OCI-LY3 (cell line): ENCODE data around the gene TREH.

Experiments
- H2AFZ ChIP-seq: fragments of 200-600, 300-600 bp; shearing (Covaris generic); 2 replicates; pipeline ENCODE4 v1.6.0; 2014; ENCODE audit warnings: antibody characterized with exemption, low read depth, low read length
- H3K27ac ChIP-seq: fragments of 200-600, 300-600 bp; sonication (generic); 2 replicates; pipeline ENCODE4 v1.5.1; 2014; ENCODE audit warnings: mild to moderate bottlenecking, low read length, moderate library complexity, mixed read lengths
- H3K27me3 ChIP-seq: fragments of 200-600, 300-600 bp; sonication (generic); 2 replicates; pipeline ENCODE4 v1.6.1; 2014; ENCODE audit warnings: low read depth, low read length, mixed read lengths
- H3K36me3 ChIP-seq: fragments of 200-600, 300-600 bp; sonication (generic); replicated peaks from 2 replicates; pipeline ENCODE3; 2014; ENCODE audit warnings: low read depth, low read length, mixed read lengths
- H3K4me1 ChIP-seq: fragments of 300-600, 200-600 bp; sonication (generic); 2 replicates; pipeline ENCODE4 v1.6.1; 2014; ENCODE audit warnings: low read length, mixed read lengths
- H3K4me2 ChIP-seq: fragments of 200-600, 300-600 bp; sonication (generic); 2 replicates; pipeline ENCODE4 v1.6.1; 2014; ENCODE audit warnings: low read length, mixed read lengths
- H3K4me3 ChIP-seq: fragments of 300-600, 200-600 bp; sonication (generic); 2 replicates; pipeline ENCODE4 v1.5.1; 2014; ENCODE audit warnings: antibody characterized with exemption, mild to moderate bottlenecking, low read length, moderate library complexity
- H3K79me2 ChIP-seq: fragments of 300-600, 200-600 bp; shearing (Covaris generic); 2 replicates; pipeline ENCODE4 v1.6.1; 2014; ENCODE audit warnings: mild to moderate bottlenecking, low read length, mixed read lengths
- H3K9ac ChIP-seq: fragments of 300-600, 200-600 bp; shearing (Covaris generic); 2 replicates; pipeline ENCODE4 v1.6.0; 2014; ENCODE audit warnings: mild to moderate bottlenecking, low read length, moderate library complexity
- H3K9me3 ChIP-seq: fragments of 200-600, 300-600 bp; shearing (Covaris generic); 2 replicates; pipeline ENCODE4 v1.6.1; 2014; ENCODE audit warnings: low read length, mixed read lengths; ENCODE audit not compliant: insufficient read depth
- H4K20me1 ChIP-seq: fragments of 200-600, 300-600 bp; sonication (generic); 2 replicates; pipeline ENCODE4 v1.6.1; 2016; ENCODE audit warnings: low read length, mixed read lengths; ENCODE audit not compliant: insufficient read depth
- CTCF ChIP-seq: fragments of 200-600, 300-600 bp; sonication (generic); IDR thresholded peaks from 2 replicates; pipeline ENCODE4 v1.5.1; 2014; ENCODE audit warnings: antibody characterized with exemption, low read length, low read depth
- EZH2phosphoT487 ChIP-seq: fragments of 200-600 bp; shearing (Covaris generic); IDR thresholded peaks from 2 replicates; pipeline ENCODE4 v1.6.1; 2018; ENCODE audit warnings: antibody characterized with exemption, mixed run types, low read depth

Gene TREH

DNA sequence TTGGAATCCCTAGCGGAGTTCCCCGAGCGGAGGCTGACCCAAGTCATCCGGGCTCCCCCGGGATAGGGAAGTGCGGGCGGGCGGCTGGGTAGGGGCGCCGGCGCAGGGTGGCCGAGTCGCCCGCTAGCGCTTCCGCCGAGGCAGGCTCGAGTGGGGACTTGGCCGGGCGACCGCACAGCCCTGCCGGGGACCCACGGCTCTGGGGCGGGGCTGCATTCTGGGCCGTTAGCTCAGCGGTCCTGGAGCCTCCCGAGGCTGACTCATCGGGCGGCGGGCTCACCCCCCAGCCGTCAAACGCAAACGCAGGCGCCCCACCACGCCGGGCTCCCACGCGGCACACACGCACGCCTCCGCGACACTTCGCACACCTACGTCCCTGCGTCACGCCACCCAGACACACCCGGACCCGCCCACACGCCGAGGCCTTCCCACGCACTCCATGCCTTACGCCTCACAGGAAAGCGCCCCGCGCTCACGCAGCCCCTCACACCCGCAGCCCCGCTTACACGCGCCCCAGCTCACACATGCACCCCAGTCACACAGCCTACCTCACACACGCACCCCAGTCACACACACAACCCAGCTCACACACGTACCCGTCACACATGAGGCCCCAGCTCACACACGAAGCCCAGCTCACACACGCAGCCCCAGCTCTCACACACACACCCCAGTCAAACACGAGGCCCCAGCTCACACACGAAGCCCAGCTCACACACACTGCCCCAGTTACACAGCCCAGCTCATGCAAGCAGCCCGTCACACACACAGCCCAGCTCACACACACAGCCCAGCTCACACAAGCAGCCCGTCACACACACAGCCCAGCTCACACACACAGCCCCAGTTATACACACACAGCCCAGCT lies 70.9 kb downstream of the TREH start:
- H2AFZ ChIP-seq, result peak overlapping the region; percentile 68
- H3K79me2 ChIP-seq, result no peaks in the 10 kb centered on the region
- peak overlapping the region; percentile 58 for H3K9ac ChIP-seq
- peaks cover 22% of the 10 kb centered on the region for H3K27me3 ChIP-seq
- H3K4me2 ChIP-seq, result peak overlapping the region; percentile 94
- H3K27ac ChIP-seq, result no peak overlapping the region
- no peak for TF ChIP-seq CTCF
- TF ChIP-seq EZH2phosphoT487, result no peak
- no peaks in the 10 kb centered on the region for H4K20me1 ChIP-seq
- H3K9me3 ChIP-seq, result no peaks in the 10 kb centered on the region
- H3K4me3 ChIP-seq, result peak overlapping the region; percentile 91
- H3K4me1 ChIP-seq, result peaks cover 25% of the 10 kb centered on the region
- H3K36me3 ChIP-seq, result no peaks in the 10 kb centered on the region

GRCh38 chr11:118607401-118608359 lies 71.8 kb downstream of the TREH start, which contains the start of gene PHLDB1:
Gene PHLDB1 (plus strand): TSS chr11:118607615. CDS start chr11:118613837, 6,222 bp downstream.
- TF ChIP-seq EZH2phosphoT487 (no peak), CTCF (peak; percentile 44)
- H3K4me2 ChIP-seq, result peak within 1 kb of the TSS; percentile 94
- H3K27ac ChIP-seq, result no peak within 1 kb of the TSS
- no peaks in the 10 kb centered on the region for H4K20me1 ChIP-seq
- peak within 1 kb of the TSS; percentile 58 for H3K9ac ChIP-seq
- peak within 1 kb of the TSS; percentile 91 for H3K4me3 ChIP-seq
- peaks cover 5% of the 10 kb centered on the region for H3K36me3 ChIP-seq
- no peaks in the 10 kb centered on the region for H3K79me2 ChIP-seq
- peaks cover 22% of the 10 kb centered on the region for H3K27me3 ChIP-seq
- peaks cover 25% of the 10 kb centered on the region for H3K4me1 ChIP-seq
- H2AFZ ChIP-seq, result peak within 1 kb of the TSS; percentile 68
- no peaks in the 10 kb centered on the region for H3K9me3 ChIP-seq
